Measurements from ENCODE around the gene PSD.

PSD gene

GRCh38 chr10:102437515-102437914 lies 18.9 kb upstream of the PSD start:
- no peak for DNase-seq

GRCh38 chr10:102436312-102436711 lies 17.7 kb upstream of the PSD start:
- DNase-seq: no peak

GRCh38 chr10:102435529-102436233 lies 17.1 kb upstream of the PSD start:
- DNase-seq: peak; percentile 77

GRCh38 chr10:102435133-102435497 lies 16.5 kb upstream of the PSD start:
- no peak for DNase-seq

- DNase-seq: no peak
Measured at GRCh38 chr10:102434394-102435132, 16.0 kb upstream of the PSD start.

GRCh38 chr10:102433619-102434046 lies 15.0 kb upstream of the PSD start:
- DNase-seq: no peak

- peak; percentile 98 for DNase-seq
Measured at GRCh38 chr10:102432162-102432950, 13.8 kb upstream of the PSD start, which contains the start of gene CUEDC2. Gene CUEDC2 (minus strand): TSS chr10:102432574. CDS start chr10:102425188, 7,386 bp downstream.

GRCh38 chr10:102431452-102432124 lies 13.0 kb upstream of the PSD start:
- DNase-seq: no peak

- no peak for DNase-seq
Measured at GRCh38 chr10:102429468-102429867, 10.9 kb upstream of the PSD start.

GRCh38 chr10:102426803-102427287 lies 8.3 kb upstream of the PSD start:
- no peak for DNase-seq

GRCh38 chr10:102425444-102425843 lies 6.9 kb upstream of the PSD start:
- DNase-seq: no peak

GRCh38 chr10:102424916-102425315 lies 6.3 kb upstream of the PSD start:
- no peak for DNase-seq

GRCh38 chr10:102424145-102424544 lies 5.6 kb upstream of the PSD start:
- DNase-seq: no peak

GRCh38 chr10:102423372-102423968 lies 4.9 kb upstream of the PSD start:
- DNase-seq: no peak

GRCh38 chr10:102422545-102423129 lies 4.1 kb upstream of the PSD start:
- peak; percentile 76 for DNase-seq

- DNase-seq: peak; percentile 49
Measured at GRCh38 chr10:102421757-102422512, 3.4 kb upstream of the PSD start.

GRCh38 chr10:102421507-102421756 lies 2.8 kb upstream of the PSD start:
- DNase-seq: no peak

GRCh38 chr10:102420714-102421506 lies 2.3 kb upstream of the PSD start, which contains the start of gene FBXL15:
Gene FBXL15 (plus strand): TSS chr10:102420836. CDS start chr10:102421130, 294 bp downstream.
- DNase-seq: peak; percentile 98

GRCh38 chr10:102420181-102420713 lies 1.7 kb upstream of the PSD start:
- no peak for DNase-seq
